ENCODE data around the gene NEK4. TPM values are rescaled to one million over a fixed set of nuclear protein-coding genes. Genes with fewer than 3 reads are reported as not detected.

Gene NEK4
- total and polyA plus RNA-seq, 2 of the 13 experiments (the other 11 are each of a cell fraction or from before 2014, with no cell fraction given): 16.5 to 38.0 TPM

DNA sequence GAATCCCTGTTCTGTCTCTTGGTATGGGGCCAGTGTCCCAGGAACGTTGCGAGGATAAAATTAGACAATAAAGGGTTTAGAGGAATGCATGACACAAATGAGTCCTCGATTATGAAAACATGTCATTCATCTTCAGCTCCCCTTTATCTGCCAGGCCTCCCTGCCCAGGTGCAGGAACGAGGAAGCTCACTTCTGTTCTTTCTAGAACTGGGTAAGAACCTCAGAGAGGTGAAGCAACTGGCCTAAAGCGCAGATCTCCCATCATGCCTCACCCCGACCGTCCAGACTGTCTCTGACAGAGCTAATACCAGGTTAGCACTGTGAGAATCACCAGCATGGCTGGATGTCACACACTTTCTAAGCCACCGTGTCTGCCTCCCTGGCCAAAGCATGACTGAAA, 5.1 kb upstream of the NEK4 start (continued):
- no peak for TF ChIP-seq MAFF (IDR thresholded peaks at IDR 0.05; ENCODE audit: low read depth, low read length)
- TF ChIP-seq, protein P1, sequence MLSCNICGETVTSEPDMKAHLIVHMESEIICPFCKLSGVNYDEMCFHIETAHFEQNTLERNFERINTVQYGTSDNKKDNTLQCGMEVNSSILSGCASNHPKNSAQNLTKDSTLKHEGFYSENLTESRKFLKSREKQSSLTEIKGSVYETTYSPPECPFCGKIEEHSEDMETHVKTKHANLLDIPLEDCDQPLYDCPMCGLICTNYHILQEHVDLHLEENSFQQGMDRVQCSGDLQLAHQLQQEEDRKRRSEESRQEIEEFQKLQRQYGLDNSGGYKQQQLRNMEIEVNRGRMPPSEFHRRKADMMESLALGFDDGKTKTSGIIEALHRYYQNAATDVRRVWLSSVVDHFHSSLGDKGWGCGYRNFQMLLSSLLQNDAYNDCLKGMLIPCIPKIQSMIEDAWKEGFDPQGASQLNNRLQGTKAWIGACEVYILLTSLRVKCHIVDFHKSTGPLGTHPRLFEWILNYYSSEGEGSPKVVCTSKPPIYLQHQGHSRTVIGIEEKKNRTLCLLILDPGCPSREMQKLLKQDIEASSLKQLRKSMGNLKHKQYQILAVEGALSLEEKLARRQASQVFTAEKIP (CRISPR knock-in tag; IDR thresholded peaks at IDR 0.05; ENCODE audit: borderline replicate concordance): no peak
- TF ChIP-seq NR3C1 (CRISPR knock-in tag; IDR thresholded peaks at IDR 0.05): no peak
- no peak for TF ChIP-seq STAG1 (CRISPR knock-in tag; IDR thresholded peaks at IDR 0.05)
- 0 out of 2 replicates have a peak, but pooled peaks have one; percentile 34 for TF ChIP-seq PAX8 (CRISPR knock-in tag; IDR thresholded peaks at IDR 0.05; ENCODE audit: borderline replicate concordance)
- no peak for TF ChIP-seq MLLT10 (CRISPR knock-in tag; IDR thresholded peaks at IDR 0.05)
- TF ChIP-seq, protein P2, sequence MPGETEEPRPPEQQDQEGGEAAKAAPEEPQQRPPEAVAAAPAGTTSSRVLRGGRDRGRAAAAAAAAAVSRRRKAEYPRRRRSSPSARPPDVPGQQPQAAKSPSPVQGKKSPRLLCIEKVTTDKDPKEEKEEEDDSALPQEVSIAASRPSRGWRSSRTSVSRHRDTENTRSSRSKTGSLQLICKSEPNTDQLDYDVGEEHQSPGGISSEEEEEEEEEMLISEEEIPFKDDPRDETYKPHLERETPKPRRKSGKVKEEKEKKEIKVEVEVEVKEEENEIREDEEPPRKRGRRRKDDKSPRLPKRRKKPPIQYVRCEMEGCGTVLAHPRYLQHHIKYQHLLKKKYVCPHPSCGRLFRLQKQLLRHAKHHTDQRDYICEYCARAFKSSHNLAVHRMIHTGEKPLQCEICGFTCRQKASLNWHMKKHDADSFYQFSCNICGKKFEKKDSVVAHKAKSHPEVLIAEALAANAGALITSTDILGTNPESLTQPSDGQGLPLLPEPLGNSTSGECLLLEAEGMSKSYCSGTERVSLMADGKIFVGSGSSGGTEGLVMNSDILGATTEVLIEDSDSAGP (CRISPR knock-in tag; IDR thresholded peaks at IDR 0.05; ENCODE audit: borderline replicate concordance): 0 out of 2 replicates have a peak, but pooled peaks have one; percentile 20
- TF ChIP-seq ZMYM4 (CRISPR knock-in tag; IDR thresholded peaks at IDR 0.05): no peak
- TF ChIP-seq RAD51 (IDR thresholded peaks at IDR 0.05; ENCODE audit: borderline replicate concordance): no peak
- TF ChIP-seq SRSF4 (IDR thresholded peaks at IDR 0.05; ENCODE audit: low read depth, low read length, poor library complexity, severe bottlenecking): no peak
- no peak; the same call in 1 of the 2 replicates for TF ChIP-seq CCDC6 (CRISPR knock-in tag; IDR thresholded peaks at IDR 0.05)
- TF ChIP-seq RARA (CRISPR knock-in tag; IDR thresholded peaks at IDR 0.05): no peak
- TF ChIP-seq CC2D1A (CRISPR knock-in tag; IDR thresholded peaks at IDR 0.05): no peak
- no peak for TF ChIP-seq ZNF672 (CRISPR knock-in tag; IDR thresholded peaks at IDR 0.05)
- peak; percentile 28; the same call in 1 of the 2 replicates for TF ChIP-seq POLR2AphosphoS5 (IDR thresholded peaks at IDR 0.05; ENCODE audit: low read depth, low read length)
- 0 out of 2 replicates have a peak, but pooled peaks have one; percentile 7 for TF ChIP-seq ZNF121 (CRISPR knock-in tag; IDR thresholded peaks at IDR 0.05)
- TF ChIP-seq SRSF9 (IDR thresholded peaks at IDR 0.05; ENCODE audit: borderline replicate concordance, insufficient read depth, low read depth, low read length, poor library complexity, severe bottlenecking): no peak
- TF ChIP-seq, protein P3, sequence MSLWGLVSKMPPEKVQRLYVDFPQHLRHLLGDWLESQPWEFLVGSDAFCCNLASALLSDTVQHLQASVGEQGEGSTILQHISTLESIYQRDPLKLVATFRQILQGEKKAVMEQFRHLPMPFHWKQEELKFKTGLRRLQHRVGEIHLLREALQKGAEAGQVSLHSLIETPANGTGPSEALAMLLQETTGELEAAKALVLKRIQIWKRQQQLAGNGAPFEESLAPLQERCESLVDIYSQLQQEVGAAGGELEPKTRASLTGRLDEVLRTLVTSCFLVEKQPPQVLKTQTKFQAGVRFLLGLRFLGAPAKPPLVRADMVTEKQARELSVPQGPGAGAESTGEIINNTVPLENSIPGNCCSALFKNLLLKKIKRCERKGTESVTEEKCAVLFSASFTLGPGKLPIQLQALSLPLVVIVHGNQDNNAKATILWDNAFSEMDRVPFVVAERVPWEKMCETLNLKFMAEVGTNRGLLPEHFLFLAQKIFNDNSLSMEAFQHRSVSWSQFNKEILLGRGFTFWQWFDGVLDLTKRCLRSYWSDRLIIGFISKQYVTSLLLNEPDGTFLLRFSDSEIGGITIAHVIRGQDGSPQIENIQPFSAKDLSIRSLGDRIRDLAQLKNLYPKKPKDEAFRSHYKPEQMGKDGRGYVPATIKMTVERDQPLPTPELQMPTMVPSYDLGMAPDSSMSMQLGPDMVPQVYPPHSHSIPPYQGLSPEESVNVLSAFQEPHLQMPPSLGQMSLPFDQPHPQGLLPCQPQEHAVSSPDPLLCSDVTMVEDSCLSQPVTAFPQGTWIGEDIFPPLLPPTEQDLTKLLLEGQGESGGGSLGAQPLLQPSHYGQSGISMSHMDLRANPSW (CRISPR knock-in tag; IDR thresholded peaks at IDR 0.05; ENCODE audit: borderline replicate concordance): no peak
- 0 out of 2 replicates have a peak, but pooled peaks have one; percentile 1 for TF ChIP-seq ZNF34 (CRISPR knock-in tag; IDR thresholded peaks at IDR 0.05; ENCODE audit: borderline replicate concordance)

Measured in HepG2 (cell line).